Adrenal gland (tissue), 12 donors: ENCODE results near the gene LARGE1. TPM values are rescaled to one million over a fixed set of nuclear protein-coding genes. Genes with fewer than 3 reads are reported as not detected.

ENCODE experiments used
- DNase-seq, 7 donors: peaks; one replicate each; pipeline ENCODE4 v3.0.0-alpha.2; 2019 to 2020
- H3K27ac ChIP-seq, 5 donors: fragments of 200-600 bp; sonication (generic) in 4 of 5; 1 replicate in 3 of 5; 2 replicates in 2 of 5; pipeline versions ENCODE4 v1.5.1 to v1.8.0; 2016 to 2020; ENCODE audit warnings: mild to moderate bottlenecking in 1 of 5
- H3K27me3 ChIP-seq: fragments of 200-600 bp; 2 replicates; pipeline ENCODE4 v1.8.0; 2021
- H3K36me3 ChIP-seq, 2 donors: fragments of 200-600 bp; replicated peaks in 1 of 2; 1 replicate in 1 of 2; 2 replicates in 1 of 2; pipeline versions ENCODE4 v1.5.1 to v1.8.0; 2018 to 2022
- H3K4me1 ChIP-seq, 2 donors: fragments of 200-600 bp; replicated peaks in 1 of 2; 1 replicate in 1 of 2; 2 replicates in 1 of 2; pipeline versions ENCODE4 v1.5.1 to v1.8.0; 2018 to 2021
- H3K4me3 ChIP-seq, 4 donors: fragments of 200-600 bp; sonication (generic) in 3 of 4; one replicate each; pipeline ENCODE4 v1.5.1; 2016 to 2018
- H3K9me3 ChIP-seq, 3 donors: fragments of 200-600 bp; sonication (generic) in 1 of 3; replicated peaks in 1 of 3; 1 replicate in 2 of 3; 2 replicates in 1 of 3; pipeline versions ENCODE4 v1.5.1 to v1.8.0; 2016 to 2021
- CTCF ChIP-seq, 6 experiments: fragments of 450-650 bp in 4 of 6; fragments of 200-600 bp in 2 of 6; sonication (generic) in 1 of 6; IDR thresholded peaks; 1 replicate in 5 of 6; 2 replicates in 1 of 6; pipeline versions ENCODE4 v1.5.1 to v1.8.0; 2016 to 2021; ENCODE audit warnings: antibody characterized with exemption in 6 of 6, mild to moderate bottlenecking in 2 of 6, moderate library complexity in 1 of 6
- POLR2A ChIP-seq, 2 donors: fragments of 450-650 bp; IDR thresholded peaks; one replicate each; pipeline ENCODE4 v1.6.1; 2017; ENCODE audit warnings: antibody characterized with exemption in 2 of 2, mild to moderate bottlenecking in 2 of 2, moderate library complexity in 1 of 2
- WGBS, 4 donors: extraction: QIAGEN DNeasy Blood & Tissue Kit in 2 of 4; methylation state at CpG; one replicate each; pipeline versions ENCODE4 v1.1.5 to v1.1.7; 2013 to 2017; 5-methylcytosine and 5-hydroxymethylcytosine counted together
- intact Hi-C, 2 donors: fragments of 100-400 bp; cut with DNase I; formaldehyde crosslinking; loops; one replicate each; pipeline versions ENCODE4 v1.14.1 to v1.15.0; 2022 to 2023
- polyA plus RNA-seq, 3 donors: library from polyadenylated mRNA; stranded (reverse); fragments of 200-250 nt in 2 of 3; fragments of 350-450 nt in 1 of 3; fragmentation: Illumina TruSeq in 1 of 3; extraction: RNeasy Lipid Tissue Mini Kit (QIAGEN cat#74804) in 1 of 3; gene quantifications; one replicate each; pipeline ENCODE4 v1.2.3, GENCODE V29; 2013 to 2014
- total RNA-seq, 9 donors: library from RNA; depleted of rRNA in 4 of 9; stranded (reverse); fragments of >200 nt in 4 of 9; fragments of 120-200 nt in 1 of 9; fragmentation: NEBNext Ultra II Directional in 1 of 9; extraction: Animal tissue kit (Norgen Biotek cat#: 25700) in 1 of 9; gene quantifications; one replicate each; pipeline versions ENCODE4 v1.1.0 to v1.2.4, GENCODE V29; 2013 to 2023
- donor health status: healthy with polysubstance abuse.
- donor health status: Bipolar disorder and iron deficiency.
- donor health status: DM: yes; HTN: yes; CAD: no.
- donor health status: DM: no; HTN: no; CAD: no.
- donor health status: DM: no; HTN: no; CAD: no.
- donor health status: DM: yes; HTN: yes; CAD: no.

LARGE1 gene
- total and polyA plus RNA-seq, 12 donors: 3.4 to 67.6 (median 30.6) TPM

DNA sequence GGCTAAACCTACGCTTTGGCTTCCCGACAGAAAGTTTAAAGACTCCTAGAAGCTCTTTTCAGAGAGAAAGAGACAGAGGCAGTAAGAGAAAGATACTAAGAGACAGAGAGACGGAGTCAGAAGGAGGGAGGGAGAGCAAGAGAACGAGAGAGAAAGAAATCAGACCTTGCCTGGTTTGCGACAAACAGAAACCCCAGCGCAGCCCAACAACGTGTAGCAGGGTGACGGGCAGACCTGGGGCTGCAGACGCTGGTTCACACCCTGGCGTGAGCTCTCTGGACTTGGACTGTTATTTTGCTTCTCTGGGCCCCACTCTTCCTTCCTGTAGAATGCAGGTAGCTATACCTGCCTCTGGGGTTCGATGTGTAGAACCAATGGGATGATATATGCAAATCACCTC, 617.7 kb downstream of the LARGE1 start:
- TF ChIP-seq CTCF (IDR thresholded peaks at IDR 0.05) (no peak), POLR2A (IDR thresholded peaks at IDR 0.05) (no peak)
- peak in 4 of 7 donors; percentile 47 to 54 (median 50) for DNase-seq
- Histone ChIP-seq H3K4me1 (peaks cover 0 to 9% of the 10 kb centered on the region in 2 donors), H3K27me3 (no peaks in the 10 kb centered on the region), H3K9me3 (no peaks in the 10 kb centered on the region), H3K36me3 (no peaks in the 10 kb centered on the region), H3K27ac (peak overlapping the region; percentile 17 to 74 (median 58)), H3K4me3 (peak overlapping the region in 3 of 4 donors; percentile 17 to 53 (median 25))
- WGBS, 4 donors: 24 to 42% (median 38%) methylated on average over 11 of the region's 11 CpGs
- intact Hi-C loops: loop anchor here (5.0 to 10.0 kb wide), 4 partner anchors 212 to 805 kb away; no protein-coding TSS in a partner anchor

GRCh38 chr22:33302049-33302545, 618.2 kb downstream of the LARGE1 start:
- intact Hi-C loops: loop anchor here (5.0 to 10.0 kb wide), 4 partner anchors 213 to 805 kb away; no protein-coding TSS in a partner anchor
- H3K4me3 ChIP-seq: peak overlapping the region in 3 of 4 donors; percentile 17 to 53 (median 25)
- H3K27ac ChIP-seq: peak overlapping the region; percentile 17 to 74 (median 58)
- 5 to 10% (median 6%) methylated on average over 9 to 10 of the region's 10 CpGs for WGBS, 4 donors
- peak; percentile 85 to 94 (median 90) for DNase-seq
- no peaks in the 10 kb centered on the region for H3K9me3 ChIP-seq
- peaks cover 0 to 9% of the 10 kb centered on the region in 2 donors for H3K4me1 ChIP-seq
- no peaks in the 10 kb centered on the region for H3K27me3 ChIP-seq
- no peaks in the 10 kb centered on the region for H3K36me3 ChIP-seq
- peak; percentile 91 to 96 (median 95) for TF ChIP-seq CTCF (IDR thresholded peaks at IDR 0.05)
- TF ChIP-seq POLR2A (IDR thresholded peaks at IDR 0.05): no peak

GRCh38 chr22:33300165-33300564, 620.1 kb downstream of the LARGE1 start:
- no peak for DNase-seq
- TF ChIP-seq CTCF (IDR thresholded peaks at IDR 0.05): no peak
- no peak for TF ChIP-seq POLR2A (IDR thresholded peaks at IDR 0.05)
- H3K36me3 ChIP-seq: no peaks in the 10 kb centered on the region
- intact Hi-C loops: loop anchor here (5.0 to 10.0 kb wide), 4 partner anchors 215 to 807 kb away; no protein-coding TSS in a partner anchor
- 60 to 86% (median 82%) methylated on average over 1 of the region's 1 CpG for WGBS, 4 donors
- H3K27me3 ChIP-seq: no peaks in the 10 kb centered on the region
- no peak overlapping the region for H3K27ac ChIP-seq
- H3K4me1 ChIP-seq: peaks cover 0 to 9% of the 10 kb centered on the region in 2 donors
- no peak overlapping the region for H3K4me3 ChIP-seq
- H3K9me3 ChIP-seq: no peaks in the 10 kb centered on the region

GRCh38 chr22:33299245-33299956, 620.9 kb downstream of the LARGE1 start:
- intact Hi-C loops: no loop called here
- Histone ChIP-seq H3K9me3 (no peaks in the 10 kb centered on the region), H3K27me3 (no peaks in the 10 kb centered on the region), H3K27ac (no peak overlapping the region), H3K4me1 (peaks cover 0 to 9% of the 10 kb centered on the region in 2 donors), H3K36me3 (no peaks in the 10 kb centered on the region), H3K4me3 (no peak overlapping the region)
- WGBS, 4 donors: 79 to 88% (median 83%) methylated on average over 7 of the region's 7 CpGs
- no peak for DNase-seq
- no peak for TF ChIP-seq POLR2A (IDR thresholded peaks at IDR 0.05)
- no peak for TF ChIP-seq CTCF (IDR thresholded peaks at IDR 0.05)
